PC-9 (cell line): ENCODE measurements around the gene MAPK12. TPM values are rescaled to one million over a fixed set of nuclear protein-coding genes. Genes with fewer than 3 reads are reported as not detected.

ENCODE experiments used
- BruUV-seq: library from RNA; stranded (reverse); fragments of 400-500 nt; replicated peaks from 2 replicates; lab custom pipeline; 2021; lab: Mats Ljungman, UMichigan
- CTCF ChIA-PET: fragments of 300-600 bp; sonication (Branson Sonifier 250); formaldehyde crosslinking; loops from one replicate; lab custom pipeline; 2022; ENCODE audit warnings: antibody characterized with exemption; lab: Charles Lee
- POLR2A ChIA-PET: fragments of 300-600 bp; sonication (Branson Sonifier 250); formaldehyde crosslinking; loops from one replicate; lab custom pipeline; 2022; ENCODE audit warnings: antibody characterized with exemption; ENCODE audit not compliant: unreplicated experiment; lab: Charles Lee
- DNase-seq, 2 experiments: peaks; one replicate each; pipeline versions ENCODE4 v3.0.0 to v3.0.0-alpha.2; 2015 to 2022; ENCODE audit warnings: mixed read lengths in 1 of 2
- H2AFZ ChIP-seq: fragments of 200-600 bp; sonication (generic); 2 replicates; pipeline ENCODE4 v1.8.1; 2017; ENCODE audit warnings: antibody characterized with exemption
- H3F3A ChIP-seq: fragments of 200-600 bp; sonication (generic); 2 replicates; pipeline ENCODE4 v1.8.1; 2017; ENCODE audit warnings: antibody characterized with exemption, mild to moderate bottlenecking, low read depth; ENCODE audit not compliant: insufficient read depth
- H3K27ac ChIP-seq: fragments of 200-600 bp; sonication (generic); 2 replicates; pipeline ENCODE4 v1.6.1; 2016; ENCODE audit warnings: mixed run types
- H3K27me3 ChIP-seq: fragments of 200-600 bp; sonication (generic); 2 replicates; pipeline ENCODE4 v1.6.1; 2016; ENCODE audit warnings: low read depth, mixed run types; ENCODE audit not compliant: insufficient read depth
- H3K36me3 ChIP-seq: fragments of 200-600 bp; sonication (generic); 2 replicates; pipeline ENCODE4 v1.6.1; 2016; ENCODE audit warnings: low read depth, mixed run types
- H3K4me1 ChIP-seq: fragments of 200-600 bp; sonication (generic); replicated peaks from 2 replicates; pipeline ENCODE4 v1.6.1; 2016; ENCODE audit warnings: mixed run types; ENCODE audit not compliant: insufficient read depth
- H3K4me2 ChIP-seq: fragments of 200-600 bp; sonication (generic); 2 replicates; pipeline ENCODE4 v1.6.1; 2017; ENCODE audit warnings: mixed run types
- H3K4me3 ChIP-seq: fragments of 200-600 bp; sonication (generic); 2 replicates; pipeline ENCODE4 v1.6.1; 2016; ENCODE audit warnings: mixed run types
- H3K79me2 ChIP-seq: fragments of 200-600 bp; sonication (generic); 2 replicates; pipeline ENCODE4 v1.6.1; 2017; ENCODE audit warnings: low read depth, mixed run types
- H3K9me2 ChIP-seq: fragments of 200-600 bp; sonication (generic); 2 replicates; pipeline ENCODE4 v1.8.1; 2017; ENCODE audit warnings: mild to moderate bottlenecking; ENCODE audit not compliant: insufficient read depth
- H3K9me3 ChIP-seq: fragments of 200-600 bp; sonication (generic); 2 replicates; pipeline ENCODE4 v1.8.1; 2016; ENCODE audit warnings: low read depth; ENCODE audit not compliant: insufficient read depth
- H4K20me1 ChIP-seq: fragments of 200-600 bp; sonication (generic); 2 replicates; pipeline ENCODE4 v1.8.1; 2017; ENCODE audit not compliant: insufficient read depth
- CTCF ChIP-seq: fragments of 200-600 bp; sonication (generic); conservative IDR thresholded peaks from 2 replicates; pipeline ENCODE4 v1.6.1; 2017; ENCODE audit warnings: mixed run types, antibody characterized with exemption, mild to moderate bottlenecking, moderate library complexity
- EZH2 ChIP-seq: fragments of 200-600 bp; sonication (generic); IDR thresholded peaks from 2 replicates; pipeline ENCODE4 v1.8.0; 2017; ENCODE audit warnings: antibody characterized with exemption, low read depth
- intact Hi-C: fragments of 100-400 bp; cut with micrococcal nuclease; formaldehyde crosslinking; loops from one replicate; pipeline ENCODE4 v1.10.0; 2022; ENCODE audit not compliant: unreplicated experiment
- total RNA-seq: library from RNA; stranded (reverse); gene quantifications from 2 replicates; pipeline ENCODE4 v1.2.3, GENCODE V29; 2021

MAPK12 gene
- total RNA-seq, 1 experiment from 2014 or later: 48.5 TPM

GRCh38 chr22:50309601-50309991, 48.1 kb upstream of the MAPK12 start:
- Histone ChIP-seq H3K4me3 (no peak overlapping the region), H3F3A (peaks cover 36% of the 10 kb centered on the region; the same call in 1 of the 2 replicates), H4K20me1 (peaks cover 10% of the 10 kb centered on the region; the same call in 1 of the 2 replicates), H3K9me3 (no peaks in the 10 kb centered on the region), H3K4me1 (peaks cover 21% of the 10 kb centered on the region), H3K27me3 (no peaks in the 10 kb centered on the region), H2AFZ (no peak overlapping the region), H3K9me2 (no peaks in the 10 kb centered on the region), H3K27ac (no peak overlapping the region), H3K79me2 (peaks cover 25% of the 10 kb centered on the region), H3K36me3 (no peaks in the 10 kb centered on the region), H3K4me2 (no peak overlapping the region)
- DNase-seq: no peak
- ChIA-PET POLR2A (no interaction called here), CTCF (no interaction called here)
- BruUV-seq: no TSS peak
- intact Hi-C loops: loop anchor here (5.0 kb wide), 1 partner anchor 37 kb away; the partner anchor contains the start of gene MAPK11
- no peak for TF ChIP-seq CTCF

- CTCF ChIA-PET: no interaction called here
Observed at GRCh38 chr22:50308986-50309600, 47.6 kb upstream of the MAPK12 start.

GRCh38 chr22:50308597-50308935, 47.1 kb upstream of the MAPK12 start:
- CTCF ChIA-PET: no interaction called here
- no peak overlapping the region for H3K27ac ChIP-seq
- intact Hi-C loops: loop anchor here (5.0 kb wide), 1 partner anchor 36 kb away; the partner anchor contains the start of gene MAPK11

More at GRCh38 chr22:50308986-50309600, 47.6 kb upstream of the MAPK12 start:
- H3K9me2 ChIP-seq: no peaks in the 10 kb centered on the region
- H3K4me1 ChIP-seq: peaks cover 21% of the 10 kb centered on the region
- H3K27me3 ChIP-seq: no peaks in the 10 kb centered on the region
- peaks cover 39% of the 10 kb centered on the region for H3F3A ChIP-seq
- peaks cover 30% of the 10 kb centered on the region for H3K79me2 ChIP-seq
- BruUV-seq: no TSS peak
- no peak overlapping the region for H3K4me3 ChIP-seq
- no peak overlapping the region for H3K4me2 ChIP-seq
- no peak for DNase-seq
- H3K9me3 ChIP-seq: no peaks in the 10 kb centered on the region
- H3K36me3 ChIP-seq: no peaks in the 10 kb centered on the region
- H3K27ac ChIP-seq: no peak overlapping the region
- intact Hi-C loops: loop anchor here (5.0 kb wide), 1 partner anchor 37 kb away; the partner anchor contains the start of gene MAPK11
- H2AFZ ChIP-seq: no peak overlapping the region
- H4K20me1 ChIP-seq: peaks cover 10% of the 10 kb centered on the region; the same call in 1 of the 2 replicates
- no peak for TF ChIP-seq CTCF
- no peak for TF ChIP-seq EZH2
- POLR2A ChIA-PET: no interaction called here

More at GRCh38 chr22:50308597-50308935, 47.1 kb upstream of the MAPK12 start:
- Histone ChIP-seq H2AFZ (no peak overlapping the region), H3K4me1 (peaks cover 27% of the 10 kb centered on the region), H3K79me2 (peaks cover 35% of the 10 kb centered on the region), H3K4me2 (no peak overlapping the region), H3K9me3 (no peaks in the 10 kb centered on the region), H3K27me3 (no peaks in the 10 kb centered on the region), H3K36me3 (no peaks in the 10 kb centered on the region), H4K20me1 (peaks cover 13% of the 10 kb centered on the region), H3F3A (peaks cover 42% of the 10 kb centered on the region), H3K4me3 (no peak overlapping the region), H3K9me2 (no peaks in the 10 kb centered on the region)
- DNase-seq: peak in 1 of 2 experiments; percentile 62
- POLR2A ChIA-PET: no interaction called here
- no TSS peak for BruUV-seq
- TF ChIP-seq EZH2: no peak
